Measurements from ENCODE around the gene PEAK1. TPM values are rescaled to one million over a fixed set of nuclear protein-coding genes. Genes with fewer than 3 reads are reported as not detected.

Gene PEAK1
- total RNA-seq, 4 donors from 2014 or later: 31.0 to 49.3 (median 35.0) TPM

GRCh38 chr15:77074350-77074749 is 345.6 kb downstream of the PEAK1 start:
- no peaks in the 10 kb centered on the region for H3K36me3 ChIP-seq
- no peak for TF ChIP-seq POLR2A (IDR thresholded peaks at IDR 0.05)
- no peak for TF ChIP-seq CTCF (IDR thresholded peaks at IDR 0.05)
- no peak for DNase-seq
- 73 to 79% methylated on average over 2 of the region's 2 CpGs for WGBS, 2 donors
- no peak overlapping the region for H3K27ac ChIP-seq
- no peaks in the 10 kb centered on the region for H3K9me3 ChIP-seq
- H3K27me3 ChIP-seq: no peaks in the 10 kb centered on the region
- no peak overlapping the region for H3K4me3 ChIP-seq (replicated peaks in 1 of 3)
- intact Hi-C loops (cut with DNase I): no loop called here
- H3K4me1 ChIP-seq: peaks cover 0 to 9% of the 10 kb centered on the region in 2 donors

- intact Hi-C loops (cut with DNase I): no loop called here
- peak in 1 of 2 donors; percentile 19 for DNase-seq
- Histone ChIP-seq H3K36me3 (no peaks in the 10 kb centered on the region), H3K4me3 (replicated peaks in 1 of 3) (peak overlapping the region in 1 of 3 donors; percentile 63), H3K4me1 (peaks cover 13 to 35% of the 10 kb centered on the region in 2 donors), H3K9me3 (no peaks in the 10 kb centered on the region), H3K27me3 (no peaks in the 10 kb centered on the region), H3K27ac (peak overlapping the region; percentile 22 to 93 (median 41))
- TF ChIP-seq CTCF (IDR thresholded peaks at IDR 0.05) (no peak), POLR2A (IDR thresholded peaks at IDR 0.05) (no peak)
- 80 to 81% methylated on average over 15 of the region's 15 CpGs for WGBS, 2 donors
These were observed 348.3 kb downstream of the PEAK1 start for GRCh38 chr15:77071305-77072223.

- Histone ChIP-seq H3K27me3 (no peaks in the 10 kb centered on the region), H3K9me3 (no peaks in the 10 kb centered on the region), H3K36me3 (no peaks in the 10 kb centered on the region), H3K27ac (peak within 1 kb of the TSS; percentile 22 to 93 (median 87)), H3K4me1 (peaks cover 13 to 35% of the 10 kb centered on the region in 2 donors), H3K4me3 (replicated peaks in 1 of 3) (peak within 1 kb of the TSS; percentile 21 to 63 (median 59))
- intact Hi-C loops (cut with DNase I): no loop called here
- TF ChIP-seq CTCF (IDR thresholded peaks at IDR 0.05) (no peak), POLR2A (IDR thresholded peaks at IDR 0.05) (peak; percentile 77 to 97)
- WGBS, 2 donors: 0 to 13% methylated on average over 3 of the region's 97 CpGs
- DNase-seq: peak; percentile 94
These were observed 349.2 kb downstream of the PEAK1 start, which contains the start of gene TSPAN3 for GRCh38 chr15:77070495-77071304. Gene TSPAN3 (minus strand): TSS chr15:77071109. CDS start chr15:77070954, 155 bp downstream.

- no peak for DNase-seq
- Histone ChIP-seq H3K27me3 (no peaks in the 10 kb centered on the region), H3K4me3 (replicated peaks in 1 of 3) (peak overlapping the region; percentile 21 to 63 (median 59)), H3K27ac (peak overlapping the region; percentile 22 to 93 (median 87)), H3K36me3 (no peaks in the 10 kb centered on the region), H3K4me1 (peaks cover 16 to 39% of the 10 kb centered on the region in 2 donors), H3K9me3 (no peaks in the 10 kb centered on the region)
- WGBS, 2 donors: 0 to 6% methylated on average over 3 to 16 of the region's 18 CpGs
- intact Hi-C loops (cut with DNase I): no loop called here
- TF ChIP-seq POLR2A (IDR thresholded peaks at IDR 0.05) (no peak), CTCF (IDR thresholded peaks at IDR 0.05) (no peak)
These were observed 349.8 kb downstream of the PEAK1 start for GRCh38 chr15:77070180-77070494.
